K562 (cell line): Measurements from ENCODE around the gene HBG1. TPM values are rescaled to one million over a fixed set of nuclear protein-coding genes. Genes with fewer than 3 reads are reported as not detected.

Source experiments
- ATAC-seq: fragments of 200-7000 bp; cut with Tn5 transposase; 3 replicates; pipeline ENCODE4 v1.9.1; 2020; ENCODE audit warnings: moderate library complexity
- BruUV-seq: library from RNA; stranded (reverse); fragments of 400-500 nt; replicated peaks from 2 replicates; lab custom pipeline; 2021; lab: Mats Ljungman, UMichigan
- CTCF ChIA-PET: fragments of 300-600 bp; formaldehyde crosslinking; extraction: SDS; loops from one replicate; lab custom pipeline; 2021; ENCODE audit warnings: low intra/inter-chr PET ratio; lab: Yijun Ruan, JAX
- POLR2A ChIA-PET: fragments of 300-600, 350-650 bp; sonication (Branson Sonifier 250); formaldehyde crosslinking; extraction: SDS; loops from one replicate; lab custom pipeline; 2021; ENCODE audit warnings: antibody characterized with exemption, inconsistent platforms; lab: Yijun Ruan, JAX
- DNase-seq, 4 experiments: peaks; one replicate each; pipeline versions ENCODE4 v3.0.0 to v3.0.0-alpha.2; 2011 to 2018; ENCODE audit warnings: low spot score in 3 of 4, mixed read lengths in 3 of 4; ENCODE audit errors: extremely low read depth in 1 of 4
- FAIRE-seq: peaks from 2 replicates; lab custom pipeline; 2011; peaks lifted over from hg19 to GRCh38; lab: Jason Lieb, UNC
- H2AFZ ChIP-seq: 2 replicates; pipeline ENCODE4 v1.6.0; 2011; ENCODE audit warnings: low read depth, low read length, control low read depth, inconsistent platforms
- H3K27ac ChIP-seq: fragments of 200-600 bp; 3 replicates; pipeline ENCODE4 v1.8.0; 2011; ENCODE audit warnings: low read depth, mild to moderate bottlenecking, control low read depth, inconsistent platforms, low read length, moderate library complexity, mixed read lengths; ENCODE audit errors: extremely low read depth
- H3K27me3 ChIP-seq, 2 experiments: fragments of 300-600 bp in 1 of 2; 2 replicates in 1 of 2; 3 replicates in 1 of 2; pipeline versions ENCODE4 v1.6.0 to v1.8.0; 2011; ENCODE audit warnings: inconsistent platforms in 2 of 2, low read length in 2 of 2, mild to moderate bottlenecking in 1 of 2, mixed read lengths in 1 of 2, moderate library complexity in 1 of 2; ENCODE audit not compliant: control insufficient read depth in 2 of 2, insufficient read depth in 2 of 2
- H3K36me3 ChIP-seq: fragments of 300-600 bp; 3 replicates; pipeline ENCODE4 v1.8.0; 2011; ENCODE audit warnings: mild to moderate bottlenecking, low read length, inconsistent platforms; ENCODE audit not compliant: control insufficient read depth, insufficient read depth
- H3K4me1 ChIP-seq, 2 experiments: fragments of 200-600 bp in 1 of 2; replicated peaks in 1 of 2; 2 replicates in 1 of 2; 3 replicates in 1 of 2; pipeline versions ENCODE4 v1.5.1 to v1.8.0; 2011; ENCODE audit warnings: inconsistent platforms in 2 of 2, low read length in 2 of 2, mild to moderate bottlenecking in 1 of 2, mixed read lengths in 1 of 2, moderate library complexity in 1 of 2; ENCODE audit not compliant: control insufficient read depth in 2 of 2, insufficient read depth in 2 of 2
- H3K4me2 ChIP-seq: 2 replicates; pipeline ENCODE4 v1.6.1; 2011; ENCODE audit warnings: low read length, control low read depth, inconsistent platforms, mixed read lengths; ENCODE audit not compliant: insufficient read depth
- H3K4me3 ChIP-seq: fragments of 200-600 bp; sonication (generic), shearing (Covaris generic); 2 replicates; pipeline ENCODE4 v1.5.1; 2016; ENCODE audit warnings: control low read depth, inconsistent platforms
- H3K79me2 ChIP-seq: fragments of 200-600 bp; 3 replicates; pipeline ENCODE4 v1.8.0; 2011; ENCODE audit warnings: low read length, inconsistent platforms; ENCODE audit not compliant: control insufficient read depth, insufficient read depth
- H3K9ac ChIP-seq, 2 experiments: 2 replicates each; pipeline versions ENCODE4 v1.6.0 to v1.6.1; 2011; ENCODE audit warnings: low read depth in 2 of 2, low read length in 2 of 2, control low read depth in 1 of 2, inconsistent platforms in 1 of 2, mild to moderate bottlenecking in 1 of 2, mixed read lengths in 1 of 2; ENCODE audit not compliant: insufficient read depth in 1 of 2
- H3K9me1 ChIP-seq: one replicate; pipeline ENCODE4 v1.6.0; 2011; ENCODE audit warnings: inconsistent platforms, mild to moderate bottlenecking, low read length, moderate library complexity; ENCODE audit not compliant: control insufficient read depth, insufficient read depth
- H3K9me3 ChIP-seq: replicated peaks from 2 replicates; pipeline ENCODE4 v1.5.1; 2011; ENCODE audit warnings: low read depth, low read length, inconsistent platforms; ENCODE audit not compliant: control insufficient read depth, insufficient read depth
- H4K20me1 ChIP-seq: replicated peaks from 2 replicates; pipeline ENCODE4 v1.6.1; 2011; ENCODE audit warnings: low read length, inconsistent platforms, mixed read lengths; ENCODE audit not compliant: control insufficient read depth, insufficient read depth
- POLR2H ChIP-seq: IDR thresholded peaks from 2 replicates; pipeline ENCODE4 v1.6.1; 2016; ENCODE audit warnings: missing genetic modification characterization, low read depth, mild to moderate bottlenecking, control low read depth, missing compliant biosample characterization, moderate library complexity
- ZBTB40 ChIP-seq, 2 experiments: fragments of 450-650 bp in 1 of 2; sonication (generic) in 1 of 2; formaldehyde crosslinking in 1 of 2; IDR thresholded peaks; 2 replicates each; pipeline versions ENCODE4 v1.7.1 to v1.9.0; 2016 to 2022; ENCODE audit warnings: inconsistent platforms in 1 of 2, mild to moderate bottlenecking in 1 of 2, missing genetic modification reagents in 1 of 2
- ZC3H4 ChIP-seq: sonication (generic); formaldehyde crosslinking; IDR thresholded peaks from 2 replicates; pipeline ENCODE4 v1.9.0; 2021; ENCODE audit warnings: missing genetic modification reagents, borderline replicate concordance
- ZKSCAN1 ChIP-seq: fragments of 150-350 bp; IDR thresholded peaks from 2 replicates; pipeline ENCODE4 v1.6.1; 2016; ENCODE audit warnings: low read depth, low read length
- WGBS: fragments of 100-300 bp; shearing (Covaris generic); methylation state at CpG from one replicate; pipeline ENCODE4 v1.1.6; 2016; ENCODE audit warnings: low coverage, mixed read lengths; ENCODE audit not compliant: insufficient coverage; ENCODE audit errors: missing lambda C conversion rate; 5-methylcytosine and 5-hydroxymethylcytosine counted together
- in situ Hi-C: fragments of 300-500 bp; cut with MboI; formaldehyde crosslinking; loops from 4 replicates; pipeline ENCODE4 v1.15.0; 2018; ENCODE audit warnings: inconsistent platforms, mixed read lengths
- intact Hi-C: fragments of 100-400 bp; cut with micrococcal nuclease; formaldehyde crosslinking; loops from 2 replicates; pipeline ENCODE4 v1.14.2; 2022
- polyA plus RNA-seq, 8 experiments: library from polyadenylated mRNA; depleted of rRNA in 4 of 8; stranded (reverse) in 5 of 8; unstranded in 3 of 8; fragments of >200 nt; fragmentation: Nextera tagmentation in 2 of 8; fragmentation: Illumina TruSeq in 1 of 8; extraction: Ambion mirVana in 2 of 8; extraction: Trizol in 1 of 8; gene quantifications; 2 replicates each; pipeline versions ENCODE4 v1.2.1 to v1.2.3, GENCODE V29; 2011 to 2014; ENCODE audit warnings: inconsistent platforms in 1 of 8, missing spikeins in 1 of 8
- total RNA-seq, 7 experiments: library from RNA; depleted of rRNA in 6 of 7; stranded (reverse); fragments of >200 nt in 6 of 7; fragmentation: Illumina TruSeq in 2 of 7; extraction: Trizol in 2 of 7; gene quantifications; 2 replicates each; pipeline versions ENCODE4 v1.2.1 to v1.2.3, GENCODE V29; 2011 to 2021; ENCODE audit warnings: low replicate concordance in 1 of 7

HBG1 gene
- total and polyA plus RNA-seq, 9 of the 15 experiments (the other 6 are each of a cell fraction or from before 2014, with no cell fraction given), result 1,066 to 16,338 (median 4,898) TPM

DNA sequence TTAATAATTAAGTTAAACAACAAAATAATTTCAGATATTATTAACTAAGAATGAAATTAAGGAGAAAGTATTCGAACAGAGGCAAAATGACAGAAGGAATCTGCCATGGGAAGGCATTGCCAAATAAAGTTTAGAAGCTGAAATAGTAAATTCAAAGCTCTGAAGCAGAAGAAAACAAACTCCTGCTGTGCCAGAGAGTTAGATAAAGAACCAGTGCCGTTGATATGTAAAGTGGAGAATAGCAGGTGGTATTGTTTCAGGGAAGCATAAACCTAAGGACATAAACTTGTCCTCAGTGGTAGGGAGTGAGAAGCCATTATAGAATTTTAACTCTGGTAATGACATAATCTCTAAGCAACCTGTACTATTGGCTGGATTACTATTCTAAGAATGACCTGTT lies 7.6 kb upstream of the HBG1 start:
- in situ Hi-C loops, result no loop called here
- TF ChIP-seq ZKSCAN1 (no peak), POLR2H (tag) (0 out of 2 replicates have a peak, but pooled peaks have one; percentile 29), ZBTB40 (IDR thresholded peaks at IDR 0.05) (peak; percentile 65; the same call in 1 of the 2 replicates), ZBTB40 (CRISPR knock-in tag; IDR thresholded peaks at IDR 0.05) (no peak), ZC3H4 (CRISPR knock-in tag) (no peak)
- Histone ChIP-seq H3K9me1 (no peaks in the 10 kb centered on the region), H3K27ac (peak overlapping the region; percentile 6; the same call in 1 of the 3 replicates), H3K27me3 (no peaks in the 10 kb centered on the region), H3K9ac (no peak overlapping the region), H3K4me3 (no peak overlapping the region), H3K4me1 (peaks cover 25 to 40% of the 10 kb centered on the region in 2 experiments), H4K20me1 (peaks cover 4% of the 10 kb centered on the region; the same call in 1 of the 2 replicates), H3K79me2 (peaks cover 43% of the 10 kb centered on the region), H3K36me3 (peaks cover 17% of the 10 kb centered on the region), H3K9me3 (no peaks in the 10 kb centered on the region), H2AFZ (no peak overlapping the region), H3K4me2 (no peak overlapping the region)
- FAIRE-seq, result no peak
- no peak for DNase-seq
- POLR2A ChIA-PET, result interaction anchor here (3.2 to 3.7 kb wide), 2 partner anchors 10 to 13 kb away, joined by 17 to 31 read pairs; partner anchors contain the start of gene HBE1
- ATAC-seq, result no peak
- intact Hi-C loops, result no loop called here
- 16% methylated on average over 2 of the region's 2 CpGs for WGBS
- no TSS peak for BruUV-seq
- CTCF ChIA-PET, result no interaction called here
